IPS-20b (cell line): ENCODE data around the gene OSBPL3.

Experiments used
- H3K27ac ChIP-seq: one replicate; pipeline ENCODE4 v1.5.1; 2013; ENCODE audit warnings: low read length
- H3K27me3 ChIP-seq: 2 replicates; pipeline ENCODE4 v1.6.1; 2013; ENCODE audit warnings: mild to moderate bottlenecking, low read length, inconsistent platforms; ENCODE audit not compliant: insufficient read depth
- H3K36me3 ChIP-seq: 2 replicates; pipeline ENCODE4 v1.6.1; 2013; ENCODE audit warnings: low read depth, mild to moderate bottlenecking, inconsistent platforms, low read length, moderate library complexity; ENCODE audit not compliant: insufficient read depth
- H3K4me1 ChIP-seq: 2 replicates; pipeline ENCODE4 v1.6.1; 2013; ENCODE audit warnings: mild to moderate bottlenecking, control low read depth, inconsistent platforms, low read length, moderate library complexity; ENCODE audit not compliant: insufficient read depth
- H3K4me3 ChIP-seq: 2 replicates; pipeline ENCODE4 v1.5.1; 2013; ENCODE audit warnings: mild to moderate bottlenecking, low read length, inconsistent platforms
- H3K9ac ChIP-seq: 2 replicates; pipeline ENCODE4 v1.6.1; 2013; ENCODE audit warnings: low read depth, mild to moderate bottlenecking, inconsistent platforms, low read length, moderate library complexity
- H3K9me3 ChIP-seq: 2 replicates; pipeline ENCODE4 v1.6.1; 2013; ENCODE audit warnings: mild to moderate bottlenecking, low read depth, low read length, inconsistent platforms; ENCODE audit not compliant: insufficient read depth

Gene OSBPL3

GRCh38 chr7:24930856-24931255 is 49.1 kb downstream of the OSBPL3 start:
- no peak overlapping the region for H3K9ac ChIP-seq

GRCh38 chr7:24926623-24927524 is 53.1 kb downstream of the OSBPL3 start:
- H3K27me3 ChIP-seq = no peaks in the 10 kb centered on the region
- no peak overlapping the region for H3K4me3 ChIP-seq
- no peaks in the 10 kb centered on the region for H3K9me3 ChIP-seq
- no peak overlapping the region for H3K9ac ChIP-seq
- H3K27ac ChIP-seq = no peak overlapping the region
- H3K4me1 ChIP-seq = peaks cover 6% of the 10 kb centered on the region
- H3K36me3 ChIP-seq = no peaks in the 10 kb centered on the region

More at GRCh38 chr7:24930856-24931255, 49.1 kb downstream of the OSBPL3 start:
- no peaks in the 10 kb centered on the region for H3K27me3 ChIP-seq
- no peaks in the 10 kb centered on the region for H3K36me3 ChIP-seq
- no peak overlapping the region for H3K27ac ChIP-seq
- peaks cover 14% of the 10 kb centered on the region for H3K4me1 ChIP-seq
- H3K4me3 ChIP-seq = no peak overlapping the region
- no peaks in the 10 kb centered on the region for H3K9me3 ChIP-seq

GRCh38 chr7:24924375-24924774 is 55.6 kb downstream of the OSBPL3 start:
- H3K9ac ChIP-seq = no peak overlapping the region

GRCh38 chr7:24923172-24923865 is 56.7 kb downstream of the OSBPL3 start:
- H3K4me3 ChIP-seq = no peak overlapping the region
- no peaks in the 10 kb centered on the region for H3K4me1 ChIP-seq
- no peak overlapping the region for H3K9ac ChIP-seq
- no peaks in the 10 kb centered on the region for H3K36me3 ChIP-seq
- no peaks in the 10 kb centered on the region for H3K9me3 ChIP-seq
- no peak overlapping the region for H3K27ac ChIP-seq
- H3K27me3 ChIP-seq = no peaks in the 10 kb centered on the region

More at GRCh38 chr7:24924375-24924774, 55.6 kb downstream of the OSBPL3 start:
- Histone ChIP-seq H3K27ac (no peak overlapping the region), H3K27me3 (no peaks in the 10 kb centered on the region), H3K4me1 (no peaks in the 10 kb centered on the region), H3K9me3 (no peaks in the 10 kb centered on the region), H3K36me3 (no peaks in the 10 kb centered on the region), H3K4me3 (no peak overlapping the region)

- no peak overlapping the region for H3K9ac ChIP-seq
- 0 out of 2 replicates have a peak, but pooled peaks cover 6% of the 10 kb centered on the region for H3K4me1 ChIP-seq
- no peak overlapping the region for H3K4me3 ChIP-seq
These were observed 57.7 kb downstream of the OSBPL3 start for GRCh38 chr7:24922099-24922773.

GRCh38 chr7:24921362-24921679 is 58.7 kb downstream of the OSBPL3 start:
- no peak overlapping the region for H3K9ac ChIP-seq
- H3K36me3 ChIP-seq = no peaks in the 10 kb centered on the region
- H3K4me3 ChIP-seq = no peak overlapping the region
- no peak overlapping the region for H3K27ac ChIP-seq
- H3K4me1 ChIP-seq = peaks cover 12% of the 10 kb centered on the region; the same call in 1 of the 2 replicates
- H3K27me3 ChIP-seq = no peaks in the 10 kb centered on the region
- H3K9me3 ChIP-seq = no peaks in the 10 kb centered on the region

More at GRCh38 chr7:24922099-24922773, 57.7 kb downstream of the OSBPL3 start:
- H3K36me3 ChIP-seq = no peaks in the 10 kb centered on the region
- H3K27me3 ChIP-seq = no peaks in the 10 kb centered on the region
- H3K9me3 ChIP-seq = no peaks in the 10 kb centered on the region
- H3K27ac ChIP-seq = no peak overlapping the region

- Histone ChIP-seq H3K4me3 (no peak overlapping the region), H3K27ac (no peak overlapping the region), H3K27me3 (no peaks in the 10 kb centered on the region), H3K4me1 (peaks cover 17% of the 10 kb centered on the region; the same call in 1 of the 2 replicates), H3K36me3 (no peaks in the 10 kb centered on the region), H3K9me3 (no peaks in the 10 kb centered on the region), H3K9ac (no peak overlapping the region)
These were observed 59.3 kb downstream of the OSBPL3 start for GRCh38 chr7:24920451-24921361.

GRCh38 chr7:24917510-24918239 is 62.3 kb downstream of the OSBPL3 start:
- Histone ChIP-seq H3K27me3 (no peaks in the 10 kb centered on the region), H3K9ac (no peak overlapping the region), H3K27ac (no peak overlapping the region), H3K4me1 (peaks cover 17% of the 10 kb centered on the region; the same call in 1 of the 2 replicates), H3K4me3 (no peak overlapping the region), H3K9me3 (no peaks in the 10 kb centered on the region), H3K36me3 (no peaks in the 10 kb centered on the region)

GRCh38 chr7:24916463-24917040 is 63.4 kb downstream of the OSBPL3 start:
- peaks cover 17% of the 10 kb centered on the region; the same call in 1 of the 2 replicates for H3K4me1 ChIP-seq
- H3K4me3 ChIP-seq = no peak overlapping the region
- H3K9me3 ChIP-seq = no peaks in the 10 kb centered on the region

GRCh38 chr7:24914465-24914859 is 65.5 kb downstream of the OSBPL3 start:
- Histone ChIP-seq H3K4me1 (peaks cover 17% of the 10 kb centered on the region; the same call in 1 of the 2 replicates), H3K36me3 (no peaks in the 10 kb centered on the region), H3K9me3 (no peaks in the 10 kb centered on the region), H3K4me3 (no peak overlapping the region), H3K27ac (no peak overlapping the region), H3K9ac (no peak overlapping the region), H3K27me3 (no peaks in the 10 kb centered on the region)

More at GRCh38 chr7:24916463-24917040, 63.4 kb downstream of the OSBPL3 start:
- H3K27ac ChIP-seq = no peak overlapping the region
- H3K36me3 ChIP-seq = no peaks in the 10 kb centered on the region
- no peaks in the 10 kb centered on the region for H3K27me3 ChIP-seq
- no peak overlapping the region for H3K9ac ChIP-seq
